AG09309 (cell line): ENCODE results near the gene SRPRB.

Experiments used
- DNase-seq: peaks from one replicate; pipeline ENCODE4 v3.0.0-alpha.2; 2010; ENCODE audit warnings: low read depth
- H3K4me3 ChIP-seq: 2 replicates; pipeline ENCODE4 v1.5.1; 2011; ENCODE audit warnings: mild to moderate bottlenecking, low read depth, low read length, moderate library complexity; ENCODE audit not compliant: control insufficient read depth
- CTCF ChIP-seq: IDR thresholded peaks from 2 replicates; pipeline ENCODE4 v1.5.1; 2011; ENCODE audit warnings: mild to moderate bottlenecking, low read depth, low read length, inconsistent platforms; ENCODE audit not compliant: insufficient read depth, control insufficient read depth; ENCODE audit errors: missing control alignments

Gene SRPRB

GRCh38 chr3:133767607-133768006 lies 38.0 kb upstream of the SRPRB start:
- no peak overlapping the region for H3K4me3 ChIP-seq
- DNase-seq: no peak
- TF ChIP-seq CTCF: no peak

GRCh38 chr3:133769536-133769935 lies 36.1 kb upstream of the SRPRB start:
- no peak overlapping the region for H3K4me3 ChIP-seq
- DNase-seq: no peak
- no peak for TF ChIP-seq CTCF

- DNase-seq: no peak
- TF ChIP-seq CTCF: no peak
- H3K4me3 ChIP-seq: no peak overlapping the region
Observed at GRCh38 chr3:133773732-133774131, 31.9 kb upstream of the SRPRB start.

- no peak for DNase-seq
- no peak for TF ChIP-seq CTCF
- no peak overlapping the region for H3K4me3 ChIP-seq
Observed at GRCh38 chr3:133775309-133775708, 30.3 kb upstream of the SRPRB start.

GRCh38 chr3:133775835-133776234 lies 29.8 kb upstream of the SRPRB start:
- no peak for DNase-seq
- no peak for TF ChIP-seq CTCF

GRCh38 chr3:133776794-133777438 lies 28.7 kb upstream of the SRPRB start:
- no peak for TF ChIP-seq CTCF
- H3K4me3 ChIP-seq: no peak overlapping the region
- DNase-seq: no peak

More at GRCh38 chr3:133775835-133776234, 29.8 kb upstream of the SRPRB start:
- no peak overlapping the region for H3K4me3 ChIP-seq
